ENCODE data around the gene ZNF471.

Gene ZNF471

DNA sequence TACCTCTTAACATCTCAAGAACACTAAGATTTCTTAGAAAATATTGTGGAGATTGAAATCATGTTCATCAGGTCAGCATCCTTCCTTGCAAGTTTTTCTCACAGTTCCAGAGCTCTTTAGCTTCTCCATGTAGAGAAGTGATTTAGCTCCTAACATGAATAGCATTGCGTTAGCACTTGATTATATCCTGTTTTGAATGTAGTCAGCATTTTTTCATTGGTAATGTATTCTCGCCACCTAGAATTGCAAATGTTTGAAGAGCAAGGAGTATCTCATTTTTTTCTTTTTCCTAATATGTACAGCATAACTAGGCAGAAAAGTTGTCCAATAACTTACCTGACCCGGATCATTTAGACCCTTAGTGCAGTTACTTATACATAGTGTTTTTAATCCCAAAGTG, 66.3 kb downstream of the ZNF471 start:
- no peak for DNase-seq (ENCODE audit: low read depth, low spot score)

DNA sequence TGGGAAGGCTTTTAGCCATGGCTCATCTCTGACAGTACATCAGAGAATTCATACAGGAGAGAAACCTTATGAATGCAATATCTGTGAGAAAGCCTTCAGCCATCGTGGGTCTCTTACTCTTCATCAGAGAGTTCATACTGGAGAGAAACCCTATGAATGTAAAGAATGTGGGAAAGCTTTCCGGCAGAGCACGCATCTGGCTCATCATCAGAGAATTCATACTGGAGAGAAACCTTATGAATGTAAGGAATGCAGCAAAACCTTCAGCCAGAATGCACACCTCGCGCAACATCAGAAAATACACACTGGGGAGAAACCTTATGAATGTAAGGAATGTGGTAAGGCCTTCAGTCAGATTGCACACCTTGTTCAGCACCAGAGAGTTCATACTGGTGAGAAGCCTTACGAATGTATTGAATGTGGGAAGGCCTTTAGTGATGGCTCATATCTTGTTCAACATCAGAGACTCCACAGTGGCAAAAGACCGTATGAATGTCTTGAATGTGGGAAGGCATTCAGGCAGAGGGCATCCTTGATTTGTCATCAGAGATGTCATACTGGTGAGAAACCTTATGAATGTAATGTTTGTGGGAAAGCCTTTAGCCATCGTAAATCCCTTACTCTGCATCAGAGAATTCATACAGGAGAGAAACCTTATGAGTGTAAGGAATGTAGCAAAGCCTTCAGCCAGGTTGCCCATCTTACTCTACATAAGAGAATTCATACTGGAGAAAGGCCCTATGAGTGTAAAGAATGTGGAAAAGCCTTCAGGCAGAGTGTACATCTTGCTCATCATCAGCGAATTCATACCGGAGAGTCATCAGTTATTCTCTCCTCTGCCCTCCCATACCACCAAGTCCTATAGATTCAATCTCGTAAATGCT, 70.3 kb downstream of the ZNF471 start:
- no peak for DNase-seq (ENCODE audit: low read depth, low spot score)

Data from iPS DF 19.7 (cell line).